HCT116 (cell line): ENCODE results near the gene USP36. TPM values are rescaled to one million over a fixed set of nuclear protein-coding genes. Genes with fewer than 3 reads are reported as not detected.

Source experiments
- ATAC-seq: fragments of 200-7000 bp; cut with Tn5 transposase; 2 replicates; pipeline ENCODE4 v1.9.1; 2020; ENCODE audit warnings: mild to moderate bottlenecking, moderate library complexity
- Bru-seq: library from RNA; stranded (reverse); fragments of 400-500 nt; gene quantifications from one replicate; lab custom pipeline; 2021; lab: Mats Ljungman, UMichigan
- BruChase-seq, 2 experiments: library from RNA; stranded (reverse); fragments of 400-500 nt; gene quantifications; one replicate each; lab custom pipeline; 2021; lab: Mats Ljungman, UMichigan
- BruUV-seq: library from RNA; stranded (reverse); fragments of 400-500 nt; replicated peaks from 2 replicates; lab custom pipeline; 2021; lab: Mats Ljungman, UMichigan
- CTCF ChIA-PET: fragments of 300-600 bp; sonication (Branson Sonifier 250); formaldehyde crosslinking; loops from one replicate; lab custom pipeline; 2021; ENCODE audit warnings: antibody characterized with exemption; lab: Charles Lee
- POLR2A ChIA-PET: fragments of 300-600, 350-600 bp; sonication (Branson Sonifier 250); formaldehyde crosslinking; loops from one replicate; lab custom pipeline; 2021; ENCODE audit warnings: antibody characterized with exemption; lab: Charles Lee
- RAD21 ChIA-PET, 2 experiments: fragments of 300-600 bp; sonication (Branson Sonifier 250); formaldehyde crosslinking; loops; one replicate each; lab custom pipeline; 2023; ENCODE audit warnings: low total read pairs in 2 of 2; ENCODE audit not compliant: uncharacterized antibody in 2 of 2, unreplicated experiment in 2 of 2, low non-redundant PET in 1 of 2; lab: Charles Lee
- DNase-seq: peaks from one replicate; pipeline ENCODE4 v3.0.0-alpha.2; 2010; ENCODE audit warnings: low read depth, low spot score
- H2AFZ ChIP-seq: fragments of 200-600 bp; shearing (Covaris generic), sonication (generic); 2 replicates; pipeline ENCODE4 v1.6.1; 2017; ENCODE audit warnings: low read depth, mixed run types, mixed read lengths, antibody characterized with exemption, low read length; ENCODE audit not compliant: poor library complexity, severe bottlenecking
- H3K27ac ChIP-seq: 2 replicates; pipeline ENCODE4 v1.5.1; 2012; ENCODE audit warnings: low read depth, low read length
- H3K27me3 ChIP-seq: fragments of 200-600 bp; sonication (generic); 2 replicates; pipeline ENCODE4 v1.6.1; 2016; ENCODE audit warnings: mixed run types, low read length, mixed read lengths; ENCODE audit not compliant: insufficient read depth
- H3K36me3 ChIP-seq, 2 experiments: fragments of 200-500 bp in 1 of 2; fragments of 200-600 bp in 1 of 2; sonication (Bioruptor generic) in 1 of 2; sonication (generic) in 1 of 2; 2 replicates each; pipeline versions ENCODE4 v1.5.1 to v1.6.1; 2014 to 2016; ENCODE audit warnings: low read length in 2 of 2, inconsistent platforms in 1 of 2, mixed read lengths in 1 of 2, mixed run types in 1 of 2; ENCODE audit not compliant: insufficient read depth in 2 of 2, control insufficient read depth in 1 of 2
- H3K4me1 ChIP-seq, 2 experiments: fragments of 200-600 bp in 1 of 2; sonication (generic) in 1 of 2; 2 replicates each; pipeline versions ENCODE4 v1.5.1 to v1.6.1; 2012 to 2017; ENCODE audit warnings: low read length in 2 of 2, inconsistent platforms in 1 of 2, mild to moderate bottlenecking in 1 of 2, mixed read lengths in 1 of 2, mixed run types in 1 of 2, moderate library complexity in 1 of 2; ENCODE audit not compliant: insufficient read depth in 2 of 2, control insufficient read depth in 1 of 2
- H3K4me2 ChIP-seq: fragments of 200-600 bp; sonication (generic); 2 replicates; pipeline ENCODE4 v1.6.1; 2017; ENCODE audit warnings: mixed run types, low read length, mixed read lengths
- H3K4me3 ChIP-seq, 2 experiments: fragments of 200-600 bp in 1 of 2; sonication (generic) in 1 of 2; replicated peaks in 1 of 2; 2 replicates each; pipeline ENCODE4 v1.5.1; 2011 to 2016; ENCODE audit warnings: low read length in 2 of 2, control low read depth in 1 of 2, low read depth in 1 of 2, mild to moderate bottlenecking in 1 of 2, mixed read lengths in 1 of 2, mixed run types in 1 of 2
- H3K79me2 ChIP-seq: fragments of 200-600 bp; sonication (generic); 2 replicates; pipeline ENCODE4 v1.6.1; 2017; ENCODE audit warnings: mild to moderate bottlenecking, mixed run types, low read length, moderate library complexity, mixed read lengths; ENCODE audit not compliant: insufficient read depth
- H3K9ac ChIP-seq: fragments of 200-600 bp; sonication (generic); 2 replicates; pipeline ENCODE4 v1.6.1; 2016; ENCODE audit warnings: low read length, mixed read lengths
- H3K9me2 ChIP-seq: fragments of 200-600 bp; sonication (generic), shearing (Covaris generic); 2 replicates; pipeline ENCODE4 v1.6.1; 2017; ENCODE audit warnings: mixed run types, mild to moderate bottlenecking, moderate library complexity; ENCODE audit not compliant: insufficient read depth
- H3K9me3 ChIP-seq, 2 experiments: fragments of 200-500 bp in 1 of 2; fragments of 200-600 bp in 1 of 2; sonication (Bioruptor generic) in 1 of 2; sonication (generic) in 1 of 2; 2 replicates each; pipeline ENCODE4 v1.6.1; 2014 to 2017; ENCODE audit warnings: low read length in 2 of 2, mixed read lengths in 2 of 2, inconsistent platforms in 1 of 2, low read depth in 1 of 2, mild to moderate bottlenecking in 1 of 2, mixed run types in 1 of 2, moderate library complexity in 1 of 2; ENCODE audit not compliant: control insufficient read depth in 1 of 2, insufficient read depth in 1 of 2
- H4K20me1 ChIP-seq: fragments of 200-600 bp; sonication (generic), shearing (Covaris generic); 2 replicates; pipeline ENCODE4 v1.6.1; 2017; ENCODE audit warnings: mixed run types, mild to moderate bottlenecking, moderate library complexity; ENCODE audit not compliant: insufficient read depth
- CBX3 ChIP-seq: IDR thresholded peaks from 2 replicates; pipeline ENCODE4 v1.6.1; 2012; ENCODE audit warnings: low read depth
- EGR1 ChIP-seq: IDR thresholded peaks from 2 replicates; pipeline ENCODE4 v1.6.1; 2012; ENCODE audit warnings: low read depth
- ELF1 ChIP-seq: IDR thresholded peaks from 2 replicates; pipeline ENCODE4 v1.6.1; 2012; ENCODE audit warnings: low read depth, borderline replicate concordance
- EZH2 ChIP-seq: fragments of 200-600 bp; sonication (generic); IDR thresholded peaks from 2 replicates; pipeline ENCODE4 v1.6.1; 2017; ENCODE audit warnings: antibody characterized with exemption, mixed run types
- EZH2phosphoT487 ChIP-seq: fragments of 200-600 bp; IDR thresholded peaks from 2 replicates; pipeline ENCODE4 v1.6.1; 2018; ENCODE audit warnings: antibody characterized with exemption, borderline replicate concordance
- FOSL1 ChIP-seq: IDR thresholded peaks from 2 replicates; pipeline ENCODE4 v1.6.1; 2012; ENCODE audit warnings: low read depth
- JUND ChIP-seq: IDR thresholded peaks from 2 replicates; pipeline ENCODE4 v1.6.1; 2012
- POLR2A ChIP-seq: IDR thresholded peaks from 2 replicates; pipeline ENCODE4 v1.7.0; 2011; ENCODE audit warnings: borderline replicate concordance; ENCODE audit not compliant: insufficient read depth, insufficient read length; ENCODE audit errors: extremely low read depth
- POLR2AphosphoS5 ChIP-seq: IDR thresholded peaks from 2 replicates; pipeline ENCODE4 v1.6.1; 2011; ENCODE audit warnings: mild to moderate bottlenecking, low read depth, low read length, moderate library complexity
- RAD21 ChIP-seq: IDR thresholded peaks from 2 replicates; pipeline ENCODE4 v1.6.1; 2012; ENCODE audit warnings: low read depth, mild to moderate bottlenecking
- SIN3A ChIP-seq: IDR thresholded peaks from 2 replicates; pipeline ENCODE4 v1.6.1; 2012; ENCODE audit warnings: low read depth
- TCF7L2 ChIP-seq: IDR thresholded peaks from 2 replicates; pipeline ENCODE4 v1.7.0; 2011; ENCODE audit warnings: borderline replicate concordance, inconsistent platforms; ENCODE audit not compliant: insufficient read depth, insufficient read length; ENCODE audit errors: extremely low read depth
- YY1 ChIP-seq: IDR thresholded peaks from 2 replicates; pipeline ENCODE4 v1.6.1; 2011; ENCODE audit warnings: low read length, low read depth, moderate library complexity, mild to moderate bottlenecking; ENCODE audit not compliant: insufficient replicate concordance; ENCODE audit errors: extremely low read depth
- ZFX ChIP-seq: fragments of 450-650 bp; IDR thresholded peaks from 2 replicates; pipeline ENCODE4 v1.6.1; 2017
- ZNF274 ChIP-seq: fragments of 200-500 bp; sonication (Bioruptor generic); IDR thresholded peaks from 2 replicates; pipeline ENCODE4 v1.6.1; 2014; ENCODE audit warnings: mild to moderate bottlenecking, low read depth, low read length, inconsistent platforms
- intact Hi-C: fragments of 100-400 bp; cut with micrococcal nuclease; formaldehyde crosslinking; loops from 2 replicates; pipeline ENCODE4 v1.10.0; 2022
- long read RNA-seq: library from polyadenylated mRNA; unstranded; transcript quantifications from one replicate; pipeline ENCODE4 v2.0.0, GENCODE V29; 2021; ENCODE audit not compliant: unreplicated experiment
- polyA plus RNA-seq: library from polyadenylated mRNA; unstranded; fragments of >200 nt; gene quantifications from 2 replicates; pipeline ENCODE4 v1.2.1, GENCODE V29; 2012; ENCODE audit warnings: missing spikeins
- total RNA-seq: library from RNA; stranded (reverse); gene quantifications from one replicate; pipeline ENCODE4 v1.2.1, GENCODE V29; 2021; ENCODE audit not compliant: unreplicated experiment
- TF ChIP-seq, protein P1 (sequence below): IDR thresholded peaks from 2 replicates; pipeline ENCODE4 v1.6.1; 2012
- TF ChIP-seq, protein P2 (sequence below): IDR thresholded peaks from 2 replicates; pipeline ENCODE4 v1.6.1; 2012
- TF ChIP-seq, protein P3 (sequence below): IDR thresholded peaks from 2 replicates; pipeline ENCODE4 v1.6.1; 2012; ENCODE audit warnings: low read depth
- TF ChIP-seq, protein P4 (sequence below), 3 experiments: fragments of 200-600 bp in 1 of 3; sonication (generic) in 1 of 3; IDR thresholded peaks in 2 of 3; conservative IDR thresholded peaks in 1 of 3; 2 replicates each; pipeline ENCODE4 v1.5.1; 2012 to 2017; ENCODE audit warnings: low read depth in 2 of 3, low read length in 2 of 3, antibody characterized with exemption in 1 of 3, borderline replicate concordance in 1 of 3, control low read depth in 1 of 3, mild to moderate bottlenecking in 1 of 3, mixed read lengths in 1 of 3, mixed run types in 1 of 3, moderate library complexity in 1 of 3; ENCODE audit not compliant: insufficient read depth in 1 of 3

Gene USP36
- total RNA-seq (104 TPM), Bru-seq, nascent RNA (percentile 94 among the genes with signal in this experiment), BruChase-seq, experiment 1, labeled RNA remaining after a 6-hour chase (percentile 94 among the genes with signal in this experiment), BruChase-seq, experiment 2, labeled RNA remaining after a 2-hour chase (percentile 96 among the genes with signal in this experiment)
- 61.4 and 63.6 TPM in 2 replicates for polyA plus RNA-seq
- long read RNA-seq, partial matches to known transcripts: 23 of 51 reads
- long read RNA-seq, other reads (novel, unspliced or antisense): 23 of 51 reads

DNA sequence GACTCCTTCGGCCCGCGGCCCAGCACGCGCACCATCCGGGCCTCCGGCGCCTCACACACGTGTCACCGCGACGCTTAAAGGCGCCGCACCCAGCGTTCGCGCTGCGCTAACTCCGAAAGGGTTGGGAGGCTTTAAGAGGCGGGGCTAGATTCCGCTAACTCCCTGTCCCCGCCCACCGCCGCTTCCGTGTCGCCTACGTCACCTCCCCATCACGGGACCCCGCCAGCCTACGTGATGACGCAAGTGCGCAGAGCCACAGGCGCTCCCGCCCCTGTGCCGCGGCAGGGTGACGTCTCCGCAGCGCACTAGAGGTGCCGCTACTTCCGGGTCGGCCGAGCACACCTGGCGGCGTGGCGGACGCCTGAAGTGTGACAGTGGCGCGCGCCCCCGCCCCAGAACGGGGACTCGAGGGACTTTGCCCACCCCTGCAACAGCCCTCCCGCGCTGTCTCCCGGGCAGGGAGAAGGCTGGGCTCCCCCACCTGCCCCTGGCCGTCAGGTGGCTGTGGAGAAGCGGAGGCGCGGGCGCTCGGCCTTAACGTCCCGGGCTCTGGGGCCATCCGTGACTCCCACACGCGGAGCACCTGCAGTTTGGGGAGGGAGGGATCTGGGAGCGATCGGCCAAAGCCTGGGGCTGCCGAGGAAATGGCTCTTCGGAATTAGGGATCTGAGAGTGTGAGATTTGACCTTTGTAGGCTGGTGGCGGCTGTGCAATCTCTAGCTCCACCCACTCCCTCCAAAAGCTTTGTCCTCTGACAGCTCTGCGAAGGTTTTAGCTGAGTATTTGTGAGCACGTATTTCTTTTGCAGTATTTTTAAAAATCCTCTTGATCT lies at the start of gene USP36:
Gene USP36, minus strand, starts transcription at position 35 of the 832 bp plus-strand sequence. CDS start 4,451 bp downstream, outside the sequence.
- intact Hi-C loops: loop anchor here (1.0 kb wide), 1 partner anchor 130 kb away; no protein-coding TSS in a partner anchor
- CTCF ChIA-PET: interaction anchor here (0.6 to 1.7 kb wide), 2 partner anchors 25 to 131 kb away, joined by 3 to 6 read pairs; no protein-coding TSS in a partner anchor
- TSS peak; percentile 91 for BruUV-seq
- Histone ChIP-seq H4K20me1 (peaks cover 3% of the 10 kb centered on the region; the same call in 1 of the 2 replicates), H3K79me2 (peaks cover 46% of the 10 kb centered on the region), H3K27me3 (no peaks in the 10 kb centered on the region), H2AFZ (no peak within 1 kb of the TSS), H3K36me3 (peaks cover 18 to 24% of the 10 kb centered on the region in 2 experiments; a peak in 3 of 4 replicates), H3K4me1 (peaks cover 20 to 34% of the 10 kb centered on the region in 2 experiments), H3K9ac (peak within 1 kb of the TSS; percentile 97), H3K4me3 (peak within 1 kb of the TSS; percentile 82 to 91), H3K27ac (peak within 1 kb of the TSS; percentile 88), H3K9me2 (no peaks in the 10 kb centered on the region), H3K4me2 (peak within 1 kb of the TSS; percentile 88), H3K9me3 (no peaks in the 10 kb centered on the region)
- RAD21 ChIA-PET: no interaction called here
- peak; percentile 100 for DNase-seq
- ATAC-seq: peak; percentile 89
- POLR2A ChIA-PET: interaction anchor here (1.8 kb wide), 1 partner anchor 11 kb away, joined by 4 read pairs; no protein-coding TSS in a partner anchor
- TF ChIP-seq, protein P1, sequence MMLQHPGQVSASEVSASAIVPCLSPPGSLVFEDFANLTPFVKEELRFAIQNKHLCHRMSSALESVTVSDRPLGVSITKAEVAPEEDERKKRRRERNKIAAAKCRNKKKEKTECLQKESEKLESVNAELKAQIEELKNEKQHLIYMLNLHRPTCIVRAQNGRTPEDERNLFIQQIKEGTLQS: no peak
- TF ChIP-seq YY1: peak; percentile 54
- 0 out of 2 replicates have a peak, but pooled peaks have one; percentile 53 for TF ChIP-seq JUND
- peak; percentile 100 for TF ChIP-seq ELF1
- TF ChIP-seq, protein P2, sequence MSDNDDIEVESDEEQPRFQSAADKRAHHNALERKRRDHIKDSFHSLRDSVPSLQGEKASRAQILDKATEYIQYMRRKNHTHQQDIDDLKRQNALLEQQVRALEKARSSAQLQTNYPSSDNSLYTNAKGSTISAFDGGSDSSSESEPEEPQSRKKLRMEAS: peak; percentile 100
- TF ChIP-seq EGR1: peak; percentile 86
- TF ChIP-seq TCF7L2: peak; percentile 87
- TF ChIP-seq FOSL1: no peak
- no peak for TF ChIP-seq EZH2phosphoT487
- TF ChIP-seq RAD21: no peak
- no peak for TF ChIP-seq ZNF274
- no peak for TF ChIP-seq EZH2
- TF ChIP-seq SIN3A: peak; percentile 99
- TF ChIP-seq POLR2A: peak; percentile 85
- TF ChIP-seq CBX3: peak; percentile 81
- TF ChIP-seq POLR2AphosphoS5: peak; percentile 96
- TF ChIP-seq, protein P3, sequence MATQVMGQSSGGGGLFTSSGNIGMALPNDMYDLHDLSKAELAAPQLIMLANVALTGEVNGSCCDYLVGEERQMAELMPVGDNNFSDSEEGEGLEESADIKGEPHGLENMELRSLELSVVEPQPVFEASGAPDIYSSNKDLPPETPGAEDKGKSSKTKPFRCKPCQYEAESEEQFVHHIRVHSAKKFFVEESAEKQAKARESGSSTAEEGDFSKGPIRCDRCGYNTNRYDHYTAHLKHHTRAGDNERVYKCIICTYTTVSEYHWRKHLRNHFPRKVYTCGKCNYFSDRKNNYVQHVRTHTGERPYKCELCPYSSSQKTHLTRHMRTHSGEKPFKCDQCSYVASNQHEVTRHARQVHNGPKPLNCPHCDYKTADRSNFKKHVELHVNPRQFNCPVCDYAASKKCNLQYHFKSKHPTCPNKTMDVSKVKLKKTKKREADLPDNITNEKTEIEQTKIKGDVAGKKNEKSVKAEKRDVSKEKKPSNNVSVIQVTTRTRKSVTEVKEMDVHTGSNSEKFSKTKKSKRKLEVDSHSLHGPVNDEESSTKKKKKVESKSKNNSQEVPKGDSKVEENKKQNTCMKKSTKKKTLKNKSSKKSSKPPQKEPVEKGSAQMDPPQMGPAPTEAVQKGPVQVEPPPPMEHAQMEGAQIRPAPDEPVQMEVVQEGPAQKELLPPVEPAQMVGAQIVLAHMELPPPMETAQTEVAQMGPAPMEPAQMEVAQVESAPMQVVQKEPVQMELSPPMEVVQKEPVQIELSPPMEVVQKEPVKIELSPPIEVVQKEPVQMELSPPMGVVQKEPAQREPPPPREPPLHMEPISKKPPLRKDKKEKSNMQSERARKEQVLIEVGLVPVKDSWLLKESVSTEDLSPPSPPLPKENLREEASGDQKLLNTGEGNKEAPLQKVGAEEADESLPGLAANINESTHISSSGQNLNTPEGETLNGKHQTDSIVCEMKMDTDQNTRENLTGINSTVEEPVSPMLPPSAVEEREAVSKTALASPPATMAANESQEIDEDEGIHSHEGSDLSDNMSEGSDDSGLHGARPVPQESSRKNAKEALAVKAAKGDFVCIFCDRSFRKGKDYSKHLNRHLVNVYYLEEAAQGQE: no peak
- TF ChIP-seq ZFX: peak; percentile 55
- TF ChIP-seq, protein P4, sequence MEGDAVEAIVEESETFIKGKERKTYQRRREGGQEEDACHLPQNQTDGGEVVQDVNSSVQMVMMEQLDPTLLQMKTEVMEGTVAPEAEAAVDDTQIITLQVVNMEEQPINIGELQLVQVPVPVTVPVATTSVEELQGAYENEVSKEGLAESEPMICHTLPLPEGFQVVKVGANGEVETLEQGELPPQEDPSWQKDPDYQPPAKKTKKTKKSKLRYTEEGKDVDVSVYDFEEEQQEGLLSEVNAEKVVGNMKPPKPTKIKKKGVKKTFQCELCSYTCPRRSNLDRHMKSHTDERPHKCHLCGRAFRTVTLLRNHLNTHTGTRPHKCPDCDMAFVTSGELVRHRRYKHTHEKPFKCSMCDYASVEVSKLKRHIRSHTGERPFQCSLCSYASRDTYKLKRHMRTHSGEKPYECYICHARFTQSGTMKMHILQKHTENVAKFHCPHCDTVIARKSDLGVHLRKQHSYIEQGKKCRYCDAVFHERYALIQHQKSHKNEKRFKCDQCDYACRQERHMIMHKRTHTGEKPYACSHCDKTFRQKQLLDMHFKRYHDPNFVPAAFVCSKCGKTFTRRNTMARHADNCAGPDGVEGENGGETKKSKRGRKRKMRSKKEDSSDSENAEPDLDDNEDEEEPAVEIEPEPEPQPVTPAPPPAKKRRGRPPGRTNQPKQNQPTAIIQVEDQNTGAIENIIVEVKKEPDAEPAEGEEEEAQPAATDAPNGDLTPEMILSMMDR (IDR thresholded peaks at IDR 0.05 in 2 of 3, conservative IDR thresholded peaks at IDR 0.05 in 1 of 3; ENCODE audit: borderline replicate concordance in 1 of 3, insufficient read depth in 1 of 3, low read depth in 2 of 3, low read length in 2 of 3): 0 out of 6 replicates have a peak, but pooled peaks of 1 of the 3 experiments have one; percentile 12
